GM12878 (cell line): ENCODE results near the gene DDX51. TPM values are rescaled to one million over a fixed set of nuclear protein-coding genes. Genes with fewer than 3 reads are reported as not detected.
A peak's percentile ranks its signal among the peaks of the same experiment; 100 is the strongest.

Experiments used
- ATAC-seq: fragments of 200-7000 bp; cut with Tn5 transposase; 3 replicates; pipeline ENCODE4 v1.9.1; 2020; ENCODE audit warnings: mild to moderate bottlenecking, moderate library complexity
- BruUV-seq: library from RNA; stranded (reverse); fragments of 400-500 nt; replicated peaks from 2 replicates; lab custom pipeline; 2021; lab: Mats Ljungman, UMichigan
- CTCF ChIA-PET: fragments of 300-600 bp; sonication (Branson Sonifier 250); formaldehyde crosslinking; extraction: SDS; loops from one replicate; lab custom pipeline; 2021; ENCODE audit warnings: inconsistent platforms; lab: Yijun Ruan, JAX
- POLR2A ChIA-PET: fragments of 350-600 bp; formaldehyde crosslinking; extraction: SDS; loops from one replicate; lab custom pipeline; 2021; ENCODE audit warnings: inconsistent platforms; lab: Charles Lee
- RAD21 ChIA-PET: fragments of 300-600 bp; sonication (Branson Sonifier 250); formaldehyde crosslinking; loops from one replicate; lab custom pipeline; 2023; ENCODE audit warnings: antibody characterized with exemption; ENCODE audit not compliant: unreplicated experiment; lab: Charles Lee
- SMC1A ChIA-PET: fragments of 300-600 bp; sonication (Branson Sonifier 250); formaldehyde crosslinking; loops from one replicate; lab custom pipeline; 2023; ENCODE audit not compliant: unreplicated experiment, uncharacterized antibody; lab: Charles Lee
- DNase-seq: peaks from one replicate; pipeline ENCODE4 v3.0.0-alpha.2; 2011; ENCODE audit warnings: low read depth, low spot score
- FAIRE-seq: peaks from 3 replicates; lab custom pipeline; 2011; peaks lifted over from hg19 to GRCh38; lab: Jason Lieb, UNC
- H2AFZ ChIP-seq: 2 replicates; pipeline ENCODE4 v1.6.0; 2011; ENCODE audit warnings: low read depth, low read length, control low read depth; ENCODE audit not compliant: control insufficient read depth
- H3K27ac ChIP-seq: 2 replicates; pipeline ENCODE4 v1.5.1; 2011; ENCODE audit warnings: control low read depth; ENCODE audit not compliant: control insufficient read depth, insufficient read depth
- H3K27me3 ChIP-seq, 2 experiments: replicated peaks in 1 of 2; 2 replicates each; pipeline versions ENCODE4 v1.6.0 to v1.6.1; 2011; ENCODE audit warnings: low read length in 1 of 2; ENCODE audit not compliant: control insufficient read depth in 2 of 2, insufficient read depth in 2 of 2
- H3K36me3 ChIP-seq, 2 experiments: 2 replicates each; pipeline ENCODE4 v1.5.1; 2011; ENCODE audit warnings: low read length in 1 of 2; ENCODE audit not compliant: control insufficient read depth in 2 of 2, insufficient read depth in 2 of 2
- H3K4me1 ChIP-seq: 2 replicates; pipeline ENCODE4 v1.6.1; 2011; ENCODE audit warnings: mild to moderate bottlenecking, low read length, moderate library complexity, mixed read lengths; ENCODE audit not compliant: control insufficient read depth, insufficient read depth
- H3K4me2 ChIP-seq: 2 replicates; pipeline ENCODE4 v1.6.0; 2011; ENCODE audit warnings: control low read depth; ENCODE audit not compliant: control insufficient read depth, insufficient read depth
- H3K4me3 ChIP-seq: fragments of 200-600 bp; sonication (generic); 2 replicates; pipeline ENCODE4 v1.5.1; 2016
- H3K79me2 ChIP-seq: 2 replicates; pipeline ENCODE4 v1.6.0; 2011; ENCODE audit warnings: low read length; ENCODE audit not compliant: control insufficient read depth, insufficient read depth
- H3K9ac ChIP-seq: 2 replicates; pipeline ENCODE4 v1.8.0; 2011; ENCODE audit warnings: low read length, control low read depth, mixed read lengths; ENCODE audit not compliant: control insufficient read depth, insufficient read depth
- H3K9me3 ChIP-seq: replicated peaks from 3 replicates; pipeline ENCODE4 v1.5.1; 2011; ENCODE audit warnings: mild to moderate bottlenecking, low read length; ENCODE audit not compliant: control insufficient read depth, insufficient read depth
- H4K20me1 ChIP-seq: 2 replicates; pipeline ENCODE4 v1.6.0; 2011; ENCODE audit not compliant: control insufficient read depth, insufficient read depth
- CREM ChIP-seq: IDR thresholded peaks from 2 replicates; pipeline ENCODE4 v1.6.1; 2014; ENCODE audit warnings: antibody characterized with exemption, low read depth
- ESRRA ChIP-seq: IDR thresholded peaks from 2 replicates; pipeline ENCODE4 v1.6.1; 2012; ENCODE audit warnings: mild to moderate bottlenecking, low read length, improper control_type of control experiment
- GATAD2B ChIP-seq: fragments of 450-650 bp; conservative IDR thresholded peaks from 2 replicates; pipeline ENCODE4 v1.6.1; 2017; ENCODE audit warnings: low read depth, mild to moderate bottlenecking, moderate library complexity
- IRF5 ChIP-seq: fragments of 450-650 bp; IDR thresholded peaks from 2 replicates; pipeline ENCODE4 v1.6.1; 2017; ENCODE audit warnings: borderline replicate concordance
- MLLT1 ChIP-seq: fragments of 450-650 bp; IDR thresholded peaks from 2 replicates; pipeline ENCODE4 v1.6.1; 2016; ENCODE audit warnings: mild to moderate bottlenecking
- MYB ChIP-seq: fragments of 150-350 bp; IDR thresholded peaks from 2 replicates; pipeline ENCODE4 v1.6.1; 2014; ENCODE audit warnings: mild to moderate bottlenecking, low read depth, low read length, borderline replicate concordance
- NFIC ChIP-seq: IDR thresholded peaks from 2 replicates; pipeline ENCODE4 v1.6.1; 2012; ENCODE audit warnings: low read depth, mild to moderate bottlenecking, inconsistent platforms, low read length, moderate library complexity
- NFXL1 ChIP-seq: fragments of 450-650 bp; IDR thresholded peaks from 2 replicates; pipeline ENCODE4 v1.6.1; 2017; ENCODE audit warnings: antibody characterized with exemption, mild to moderate bottlenecking, borderline replicate concordance
- NFYB ChIP-seq: IDR thresholded peaks from 2 replicates; pipeline ENCODE4 v1.6.1; 2011; ENCODE audit warnings: low read depth, mild to moderate bottlenecking, low read length, improper control_type of control experiment, moderate library complexity; ENCODE audit not compliant: insufficient read depth
- PAX5 ChIP-seq: IDR thresholded peaks from 2 replicates; pipeline ENCODE4 v1.6.1; 2011; ENCODE audit warnings: low read depth, low read length, borderline replicate concordance
- PKNOX1 ChIP-seq: fragments of 450-650 bp; IDR thresholded peaks from 2 replicates; pipeline ENCODE4 v1.6.1; 2016; ENCODE audit warnings: mild to moderate bottlenecking
- POU2F2 ChIP-seq: IDR thresholded peaks from 3 replicates; pipeline ENCODE4 v1.6.1; 2011; ENCODE audit warnings: low read depth, mild to moderate bottlenecking, low read length, borderline replicate concordance
- PRDM15 ChIP-seq: fragments of 450-650 bp; formaldehyde crosslinking; IDR thresholded peaks from 2 replicates; pipeline ENCODE4 v1.4.0; 2020; ENCODE audit warnings: mild to moderate bottlenecking, moderate library complexity
- RBBP5 ChIP-seq: fragments of 200-600 bp; sonication (generic); conservative IDR thresholded peaks from 2 replicates; pipeline ENCODE4 v1.6.1; 2016
- SREBF2 ChIP-seq: IDR thresholded peaks from 2 replicates; pipeline ENCODE4 v1.6.1; 2012; ENCODE audit warnings: mild to moderate bottlenecking, low read length
- TAF1 ChIP-seq: IDR thresholded peaks from 2 replicates; pipeline ENCODE4 v1.6.1; 2011; ENCODE audit warnings: mild to moderate bottlenecking, low read depth, low read length, borderline replicate concordance
- WRNIP1 ChIP-seq: IDR thresholded peaks from 2 replicates; pipeline ENCODE4 v1.6.1; 2011; ENCODE audit warnings: low read depth, low read length, improper control_type of control experiment, borderline replicate concordance
- ZNF274 ChIP-seq: IDR thresholded peaks from one replicate; pipeline ENCODE4 v1.8.0; 2011; ENCODE audit not compliant: insufficient read length, insufficient read depth
- WGBS: methylation state at CpG from one replicate; pipeline ENCODE4 v1.1.6; 2016; ENCODE audit warnings: low lambda C conversion rate; ENCODE audit not compliant: insufficient replicate concordance, insufficient coverage; ENCODE audit errors: missing lambda C conversion rate; 5-methylcytosine and 5-hydroxymethylcytosine counted together
- in situ Hi-C: fragments of 300-500 bp; cut with MboI; formaldehyde crosslinking; loops from 9 replicates; pipeline ENCODE4 v1.14.3; 2018; ENCODE audit warnings: mixed read lengths
- intact Hi-C: fragments of 100-400 bp; cut with micrococcal nuclease; formaldehyde crosslinking; loops from one replicate; pipeline ENCODE4 v1.14.2; 2022; ENCODE audit not compliant: unreplicated experiment
- polyA plus RNA-seq, 11 experiments: library from polyadenylated mRNA; depleted of rRNA in 4 of 11; unstranded in 6 of 11; stranded (reverse) in 5 of 11; fragments of >200 nt; fragmentation: Nextera tagmentation in 4 of 11; fragmentation: Illumina TruSeq in 1 of 11; extraction: Ambion mirVana in 4 of 11; extraction: Trizol in 1 of 11; gene quantifications; 1 replicate in 1 of 11; 2 replicates in 10 of 11; pipeline versions ENCODE4 v1.2.1 to v1.2.3, GENCODE V29; 2011 to 2016; ENCODE audit warnings: inconsistent platforms in 2 of 11, missing spikeins in 2 of 11, low read depth in 1 of 11
- total RNA-seq, 4 experiments: library from RNA; depleted of rRNA in 3 of 4; stranded (reverse); fragments of >200 nt in 3 of 4; fragmentation: Illumina TruSeq in 1 of 4; extraction: Trizol in 1 of 4; gene quantifications; 2 replicates each; pipeline versions ENCODE4 v1.2.1 to v1.2.3, GENCODE V29; 2013 to 2021

The DDX51 gene
- total and polyA plus RNA-seq, 10 of the 15 experiments (the other 5 are each of a cell fraction or from before 2014, with no cell fraction given), result 0.97 to 29.1 (median 9.8) TPM

GRCh38 chr12:132164426-132164825 is 20.3 kb upstream of the DDX51 start:
- Histone ChIP-seq H2AFZ (no peak overlapping the region), H3K27me3 (no peaks in the 10 kb centered on the region), H4K20me1 (no peaks in the 10 kb centered on the region), H3K9me3 (no peaks in the 10 kb centered on the region), H3K27ac (no peak overlapping the region), H3K4me2 (no peak overlapping the region), H3K4me1 (no peaks in the 10 kb centered on the region), H3K9ac (no peak overlapping the region), H3K79me2 (no peaks in the 10 kb centered on the region), H3K4me3 (no peak overlapping the region), H3K36me3 (no peaks in the 10 kb centered on the region)
- ChIA-PET CTCF (no interaction called here), POLR2A (no interaction called here), RAD21 (no interaction called here), SMC1A (no interaction called here)
- intact Hi-C loops (no loop called here), in situ Hi-C loops (no loop called here)
- DNase-seq, result no peak
- 87% methylated on average over 5 of the region's 7 CpGs for WGBS
- no TSS peak for BruUV-seq
- FAIRE-seq, result peak; percentile 64
- no peak for TF ChIP-seq NFXL1
- no peak for TF ChIP-seq ZNF274
- TF ChIP-seq GATAD2B, result no peak
- TF ChIP-seq IRF5, result no peak
- TF ChIP-seq MYB, result no peak
- no peak for TF ChIP-seq TAF1
- TF ChIP-seq ESRRA, result no peak
- no peak for TF ChIP-seq NFYB
- no peak for TF ChIP-seq RBBP5
- TF ChIP-seq MLLT1, result no peak
- TF ChIP-seq SREBF2, result no peak
- TF ChIP-seq POU2F2, result no peak
- TF ChIP-seq NFIC, result no peak
- no peak for TF ChIP-seq WRNIP1
- TF ChIP-seq CREM, result no peak
- TF ChIP-seq PAX5, result no peak
- no peak for TF ChIP-seq PKNOX1
- TF ChIP-seq PRDM15 (CRISPR knock-in tag), result no peak
- ATAC-seq, result no peak
